Activated gamma-delta T cell treated with Interleukin-2 at 50 U/mL for 16 hours (primary cell): Measurements from ENCODE around the gene CNOT6.

Experiments
- DNase-seq: peaks from one replicate; pipeline ENCODE4 v3.0.0-alpha.2; 2020

Gene CNOT6

GRCh38 chr5:180583738-180584137 is 89.6 kb downstream of the CNOT6 start:
- no peak for DNase-seq

- DNase-seq = no peak
Observed at GRCh38 chr5:180586204-180586603, 92.0 kb downstream of the CNOT6 start.

DNA sequence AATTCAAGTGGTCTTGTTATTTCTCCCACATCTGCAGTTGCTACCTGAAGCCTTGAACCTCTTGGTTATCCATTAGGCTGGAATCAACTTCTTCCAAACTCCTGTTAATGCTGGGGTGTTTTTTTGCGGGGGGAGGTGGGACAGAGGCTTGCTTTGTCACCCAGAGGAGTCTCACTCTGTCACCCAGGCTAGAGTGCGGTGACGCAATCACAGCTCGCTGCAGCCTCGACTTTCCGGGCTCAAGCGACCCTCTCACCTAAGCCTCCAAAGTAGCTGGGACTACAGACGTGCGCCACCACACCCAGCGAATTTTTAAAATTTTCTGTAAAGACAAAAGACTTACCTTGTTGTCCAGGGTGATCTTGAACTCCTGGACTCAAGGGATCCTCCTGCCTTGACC is 92.7 kb downstream of the CNOT6 start:
- DNase-seq = no peak

- DNase-seq = no peak
Observed at GRCh38 chr5:180589771-180590542, 95.8 kb downstream of the CNOT6 start.

GRCh38 chr5:180590543-180591310 is 96.5 kb downstream of the CNOT6 start:
- no peak for DNase-seq

DNA sequence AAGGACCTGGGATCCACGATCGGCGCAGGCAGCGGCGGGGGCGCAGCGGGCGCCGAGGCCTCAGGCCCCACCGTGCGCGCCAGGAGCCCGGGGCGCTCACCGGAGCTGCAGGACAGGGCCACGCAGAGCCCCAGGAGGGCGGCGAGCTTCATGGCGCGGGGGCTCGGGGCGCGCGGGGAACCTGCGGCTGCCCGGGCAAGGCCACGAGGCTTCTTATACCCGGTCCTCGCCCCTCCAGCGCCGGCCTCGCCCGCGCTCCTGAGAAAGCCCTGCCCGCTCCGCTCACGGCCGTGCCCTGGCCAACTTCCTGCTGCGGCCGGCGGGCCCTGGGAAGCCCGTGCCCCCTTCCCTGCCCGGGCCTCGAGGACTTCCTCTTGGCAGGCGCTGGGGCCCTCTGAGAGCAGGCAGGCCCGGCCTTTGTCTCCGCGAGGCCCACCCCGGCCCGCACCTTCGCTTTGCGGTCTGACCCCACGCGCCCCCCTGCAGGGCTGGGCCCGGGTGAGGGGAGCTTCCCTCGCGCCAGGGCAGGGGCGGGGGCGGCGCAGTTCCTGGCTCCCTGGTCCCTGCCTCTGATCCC is 97.2 kb downstream of the CNOT6 start, which contains the start of gene SCGB3A1:
Gene SCGB3A1, minus strand, starts transcription at position 189 of the 577 bp plus-strand sequence. Its CDS starts 37 bp downstream, at position 152.
- no peak for DNase-seq

DNA sequence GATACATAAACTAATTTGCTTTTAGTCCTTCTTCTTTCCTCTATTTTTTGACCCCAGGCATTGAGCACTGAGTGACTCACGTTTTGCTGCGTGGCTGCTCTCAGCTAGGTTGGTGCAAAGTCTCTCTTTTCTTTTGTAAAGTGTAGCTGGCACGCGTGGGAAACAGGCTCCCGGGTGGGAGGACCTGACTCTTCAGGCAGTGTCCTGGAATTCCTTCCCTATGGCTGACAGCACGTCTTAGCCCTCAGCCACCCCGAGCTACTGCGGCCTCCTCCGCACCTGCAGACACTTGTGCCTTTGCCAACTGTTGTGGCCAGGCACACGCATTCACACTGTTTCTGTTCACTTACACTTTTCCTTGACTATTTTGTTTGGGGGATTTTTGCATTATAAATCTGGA is 98.0 kb downstream of the CNOT6 start:
- DNase-seq = no peak

DNA sequence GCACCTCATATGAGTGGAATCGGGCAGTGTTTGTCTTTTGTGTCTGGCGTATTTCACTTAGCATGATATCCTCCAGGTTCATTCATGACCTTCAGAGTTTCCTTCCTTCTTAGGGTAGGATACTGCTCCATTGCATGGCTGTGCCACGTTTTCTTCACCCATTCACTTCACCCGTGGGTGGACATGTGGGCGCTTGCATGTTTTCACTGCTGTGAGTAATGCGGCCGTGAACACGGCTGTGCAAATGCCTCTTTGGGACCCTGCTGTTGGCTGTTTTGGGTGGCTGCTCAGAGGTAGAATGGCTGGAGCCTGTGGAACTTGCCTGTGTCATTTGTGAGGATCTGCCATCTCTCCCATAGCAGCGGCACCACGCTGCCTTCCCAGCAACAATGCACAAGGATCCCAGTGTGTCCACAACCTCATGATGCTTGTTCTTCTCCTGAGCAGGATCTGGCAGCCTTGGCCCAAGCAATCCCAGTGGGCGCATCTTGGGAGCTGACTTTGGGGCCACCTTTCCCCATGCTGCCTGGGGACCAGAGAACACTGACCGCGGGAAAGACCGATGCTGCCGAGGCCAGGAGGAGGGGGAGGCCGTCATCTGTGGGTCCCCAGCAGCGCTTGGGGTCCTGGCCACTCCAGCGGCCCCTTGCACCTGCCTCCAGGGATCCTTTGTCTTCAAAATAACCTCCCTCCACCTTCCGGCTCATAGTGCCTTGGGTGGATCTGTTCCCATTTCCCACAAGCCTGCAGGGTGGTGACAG is 99.4 kb downstream of the CNOT6 start:
- DNase-seq = no peak

DNA sequence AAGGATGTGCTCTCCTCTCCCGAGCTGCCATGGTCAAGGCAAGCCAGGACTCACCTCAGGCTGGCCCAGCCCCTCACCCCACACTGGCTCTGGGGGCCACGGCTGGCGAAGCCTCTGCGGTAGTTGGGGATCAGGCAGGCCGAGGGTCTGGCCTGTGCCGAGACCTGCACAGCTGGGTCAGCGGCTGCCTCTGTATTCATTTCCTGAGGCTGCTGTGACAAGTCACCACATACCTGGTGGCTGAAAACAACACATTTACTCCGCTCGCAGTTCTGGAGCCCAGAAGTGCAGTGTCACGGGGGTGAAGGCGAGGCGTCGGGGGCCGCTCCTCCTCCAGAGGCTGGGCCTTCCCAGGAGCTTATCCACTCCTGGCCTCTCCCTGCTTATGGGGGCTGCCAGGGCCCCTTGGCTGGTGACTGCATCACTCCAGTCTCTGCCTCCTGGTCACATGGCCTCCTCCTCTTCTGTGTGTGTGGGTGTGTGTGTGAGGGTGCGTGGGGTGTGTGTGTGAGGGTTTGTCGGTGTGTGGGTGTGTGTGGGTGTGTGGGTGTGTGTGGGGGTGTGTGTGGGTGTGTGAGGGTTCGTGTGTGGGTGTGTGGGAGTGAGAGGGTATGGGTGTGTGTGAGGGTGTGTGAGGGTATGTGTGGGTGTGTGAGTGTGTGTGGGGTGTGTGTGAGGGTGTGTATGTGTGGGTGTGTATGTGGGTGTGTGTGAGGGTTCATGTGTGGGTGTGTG is 100.3 kb downstream of the CNOT6 start:
- DNase-seq = no peak

DNA sequence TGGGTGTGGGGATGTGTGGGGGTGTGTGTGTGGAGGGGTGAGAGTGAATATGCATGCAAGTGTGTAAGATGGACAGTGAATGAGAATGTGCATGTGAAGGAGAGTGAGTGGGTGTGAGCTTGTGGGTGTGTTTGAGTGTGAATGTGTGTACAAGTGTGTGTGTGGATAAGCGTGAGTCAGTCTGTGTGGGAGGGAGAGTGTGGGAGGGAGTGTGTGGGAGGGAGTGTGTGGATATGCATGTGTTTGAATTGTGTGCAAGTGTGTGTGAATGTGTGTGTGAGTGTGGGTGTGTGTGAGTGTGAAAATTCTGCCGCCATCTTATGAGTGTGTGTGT is 100.8 kb downstream of the CNOT6 start:
- no peak for DNase-seq

DNA sequence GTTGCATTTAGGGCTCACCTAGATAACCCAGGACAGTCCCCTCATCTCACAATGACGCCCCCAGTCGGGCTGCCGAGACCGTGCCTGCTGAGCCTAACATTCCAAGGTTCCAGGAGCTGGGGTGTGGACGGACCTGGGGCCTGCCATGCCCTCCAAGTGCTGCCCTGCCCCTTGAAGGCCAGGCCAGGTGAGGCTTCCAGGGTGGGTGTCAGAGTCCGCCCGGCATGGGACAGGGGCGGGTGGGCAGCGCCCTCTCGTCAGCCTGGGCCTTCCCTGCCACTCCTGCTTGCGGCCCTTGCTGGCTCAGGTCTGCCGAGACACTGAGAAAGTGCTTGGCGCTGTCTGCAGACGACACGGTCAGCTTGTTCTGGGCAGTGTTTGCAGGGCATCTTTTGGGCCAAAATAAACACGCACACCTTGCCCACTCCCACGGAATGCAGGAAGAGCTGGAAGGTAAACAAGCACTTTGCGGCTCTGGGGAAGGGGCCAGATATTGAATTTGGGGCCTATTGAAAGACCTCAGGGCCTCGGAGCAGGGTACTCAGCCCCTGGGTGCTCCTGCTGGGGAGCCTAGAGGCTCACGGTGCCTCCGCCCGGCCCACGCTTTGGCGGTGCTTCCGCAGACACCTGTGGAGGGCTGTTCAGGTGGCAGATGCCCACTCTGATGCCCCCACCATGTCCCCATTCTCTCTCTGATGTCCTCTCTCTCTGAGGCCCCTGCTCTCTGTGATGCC is 101.4 kb downstream of the CNOT6 start:
- no peak for DNase-seq

GRCh38 chr5:180596115-180596667 is 102.0 kb downstream of the CNOT6 start:
- no peak for DNase-seq

DNA sequence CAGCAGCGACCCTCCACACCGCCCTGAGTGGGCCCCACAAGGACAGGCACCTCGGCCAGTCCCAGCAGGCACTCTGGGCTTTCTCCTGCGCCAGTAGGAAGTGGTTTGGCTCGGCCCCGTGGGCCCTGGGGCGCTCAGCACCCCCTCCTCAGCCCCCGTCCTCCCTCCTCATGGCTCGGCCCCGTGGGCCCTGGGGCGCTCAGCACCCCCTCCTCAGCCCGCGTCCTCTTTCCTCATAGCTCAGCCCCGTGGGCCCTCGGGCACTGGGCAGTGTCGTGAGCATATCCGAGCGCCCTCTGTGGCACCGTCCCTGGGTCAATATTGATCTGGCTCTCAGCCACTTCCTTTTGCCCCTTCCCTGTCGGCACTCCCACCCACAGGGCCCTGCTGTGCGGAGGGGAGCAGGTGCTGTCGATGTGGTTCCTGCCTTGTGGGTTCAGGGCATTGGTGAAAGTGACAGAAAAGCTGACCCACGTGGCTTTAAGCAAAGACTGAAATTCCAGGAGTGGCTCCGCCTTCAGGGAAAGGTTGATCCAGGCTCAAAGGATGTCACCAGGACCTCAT is 102.6 kb downstream of the CNOT6 start:
- DNase-seq = no peak

- DNase-seq = no peak
Observed at GRCh38 chr5:180598316-180598701, 104.1 kb downstream of the CNOT6 start.

GRCh38 chr5:180598797-180599589 is 104.8 kb downstream of the CNOT6 start:
- DNase-seq = no peak

DNA sequence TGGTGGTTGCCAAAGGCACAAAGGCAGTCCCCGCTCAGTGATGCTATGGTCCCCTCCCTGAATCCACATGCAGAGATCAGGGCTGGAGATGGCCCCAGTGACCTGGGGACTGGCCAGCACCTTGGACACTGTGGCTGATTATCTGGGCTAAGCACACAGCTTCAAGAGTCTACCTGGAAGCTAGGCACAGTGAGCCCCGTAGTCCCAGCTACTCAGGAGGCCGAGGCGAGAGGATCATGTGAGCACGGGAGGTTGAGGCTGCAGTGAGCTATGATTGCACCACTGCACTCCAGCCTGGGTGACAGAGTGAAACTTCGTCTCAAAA is 105.4 kb downstream of the CNOT6 start:
- DNase-seq = no peak

DNA sequence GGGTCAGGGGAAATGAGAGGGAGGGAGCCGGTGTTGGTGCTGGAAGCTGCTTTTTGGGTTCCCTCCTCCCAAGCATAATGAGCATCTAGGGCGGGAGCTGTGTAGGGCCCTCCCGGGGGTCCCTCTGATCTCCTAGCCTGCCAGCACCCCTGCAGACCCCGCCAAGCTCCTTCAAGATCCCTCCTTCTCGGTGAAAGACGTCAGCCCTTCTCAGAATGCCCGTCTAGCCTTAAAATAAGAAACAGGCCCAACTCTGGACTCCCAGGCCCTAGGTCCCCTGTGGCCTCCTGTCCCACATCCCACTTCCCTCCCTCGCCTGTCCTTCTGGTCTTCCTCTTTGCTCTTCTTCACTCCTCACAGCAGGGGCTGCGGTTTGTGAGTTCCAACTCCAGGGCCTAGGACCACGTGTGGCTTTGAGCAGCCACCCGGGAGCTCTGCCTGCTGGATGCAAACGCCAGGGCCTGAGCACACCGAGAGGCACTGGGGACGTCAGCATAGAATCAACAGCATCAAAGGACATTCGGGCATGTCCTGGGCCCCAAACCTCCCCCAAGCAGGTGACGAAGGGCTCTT is 105.9 kb downstream of the CNOT6 start:
- no peak for DNase-seq

- DNase-seq = no peak
Observed at GRCh38 chr5:180600554-180601041, 106.4 kb downstream of the CNOT6 start.

DNA sequence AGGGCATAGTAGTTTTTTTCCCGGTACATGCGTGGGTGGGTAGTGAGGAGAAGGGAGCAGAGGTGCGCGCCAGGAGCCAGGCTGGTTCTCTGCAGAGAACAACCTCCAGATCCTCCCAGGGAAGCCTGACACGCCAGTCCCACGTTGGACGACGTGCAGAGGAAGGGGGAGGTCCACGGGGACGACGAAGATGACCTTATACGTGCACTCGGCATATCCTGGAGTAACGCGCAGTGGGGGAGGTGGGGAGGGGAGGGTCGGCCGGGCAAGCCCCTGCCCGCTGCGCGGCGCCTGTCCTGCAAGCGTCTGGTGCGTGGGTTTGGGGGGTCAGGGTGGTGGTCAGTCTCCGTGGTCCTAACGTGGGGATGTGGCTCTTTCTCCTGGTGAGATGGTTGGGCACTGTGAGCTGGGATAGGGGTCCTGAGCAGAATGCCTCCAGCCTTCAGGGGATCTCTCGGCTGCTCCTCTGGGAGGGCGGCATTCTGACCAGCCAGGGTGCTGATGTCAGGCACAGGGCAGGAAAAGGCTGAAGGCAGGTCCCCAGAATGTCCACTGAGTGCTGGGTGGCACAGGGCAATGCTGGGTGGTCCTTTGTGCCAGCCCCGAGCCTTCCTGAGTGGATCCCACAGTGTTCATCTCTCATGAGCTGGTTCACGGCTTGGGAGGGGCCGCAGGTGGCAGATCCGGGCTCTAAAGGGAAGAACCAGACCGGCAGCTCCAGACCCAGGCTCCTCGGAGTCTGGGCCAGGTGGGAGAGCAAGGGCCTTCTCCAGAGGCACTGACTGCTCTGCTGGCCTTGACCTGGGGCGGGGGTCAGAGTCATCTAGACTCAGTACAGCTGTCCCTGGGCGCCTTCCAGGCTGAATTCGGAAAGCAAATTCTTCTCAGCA is 107.7 kb downstream of the CNOT6 start:
- no peak for DNase-seq
